ENCODE data around the gene PHF12.

PHF12 gene

DNA sequence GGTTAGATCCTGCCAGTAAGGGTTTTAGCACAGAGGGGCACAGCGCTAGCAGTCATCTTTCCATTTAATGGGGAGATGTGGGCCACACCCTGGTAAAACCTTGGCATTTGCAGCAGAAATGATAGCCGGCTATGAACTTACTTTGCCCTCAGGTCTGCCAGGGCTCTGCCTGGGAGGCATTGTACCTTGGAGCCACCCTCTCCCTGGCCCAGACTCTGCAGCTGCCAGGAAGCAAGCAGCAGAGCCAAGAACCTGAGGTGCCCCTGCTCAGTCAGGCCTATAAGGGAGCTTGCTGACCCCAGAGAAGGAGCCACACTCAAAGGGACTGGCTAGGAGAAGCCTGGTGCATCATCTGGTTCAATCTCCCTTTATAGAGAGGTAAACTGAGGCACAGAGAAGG lies 23.7 kb upstream of the PHF12 start:
- H3K36me3 ChIP-seq (replicated peaks; ENCODE audit: low read depth, low read length): no peaks in the 10 kb centered on the region
- no peaks in the 10 kb centered on the region for H4K20me1 ChIP-seq (ENCODE audit: insufficient read depth, low read length)
- no peak overlapping the region for H3K4me3 ChIP-seq (ENCODE audit: low read length)
- no peaks in the 10 kb centered on the region for H3K9me3 ChIP-seq (ENCODE audit: insufficient read depth, low read length)
- H3K27ac ChIP-seq (ENCODE audit: low read length): no peak overlapping the region
- peaks cover 14% of the 10 kb centered on the region; the same call in 1 of the 2 replicates for H3K27me3 ChIP-seq (ENCODE audit: low read depth, low read length)
- no peak overlapping the region for H3K4me2 ChIP-seq (ENCODE audit: low read length)
- H3K4me1 ChIP-seq (ENCODE audit: low read length): no peaks in the 10 kb centered on the region
- no peak overlapping the region for H3K9ac ChIP-seq (ENCODE audit: low read length)
- no peaks in the 10 kb centered on the region for H3K79me2 ChIP-seq (ENCODE audit: low read length)
- TF ChIP-seq CTCF (IDR thresholded peaks at IDR 0.05; ENCODE audit: low read depth, low read length): no peak
- no peak for TF ChIP-seq EZH2phosphoT487 (IDR thresholded peaks at IDR 0.05; ENCODE audit: low read depth)
- no peak overlapping the region for H2AFZ ChIP-seq (ENCODE audit: low read depth, low read length)

GRCh38 chr17:28974451-28974850 lies 23.1 kb upstream of the PHF12 start:
- no peak overlapping the region for H3K4me3 ChIP-seq (ENCODE audit: low read length)
- TF ChIP-seq EZH2phosphoT487 (IDR thresholded peaks at IDR 0.05; ENCODE audit: low read depth) (no peak), CTCF (IDR thresholded peaks at IDR 0.05; ENCODE audit: low read depth, low read length) (no peak)

DNA sequence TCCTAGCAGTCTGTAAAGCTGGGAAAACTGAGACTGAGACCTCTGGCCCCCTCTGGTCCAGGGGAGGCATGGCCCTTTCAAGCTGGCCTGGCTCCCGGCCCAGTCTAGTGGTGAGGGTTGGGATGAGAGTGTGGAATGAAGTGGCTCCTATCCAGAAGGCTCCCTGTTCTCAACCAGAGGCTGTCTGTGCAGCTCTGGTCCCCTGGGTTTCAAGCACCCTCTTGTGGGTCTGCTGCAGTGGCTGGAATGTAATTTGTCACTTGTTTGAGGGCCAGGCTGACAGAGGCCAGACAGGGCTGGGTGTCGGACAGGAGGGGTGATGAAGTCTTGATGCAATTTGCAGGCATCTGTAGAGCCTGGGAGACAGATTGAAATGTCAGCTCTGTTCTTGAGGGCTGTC lies 22.1 kb upstream of the PHF12 start:
- Histone ChIP-seq H3K27me3 (ENCODE audit: low read depth, low read length) (peaks cover 13% of the 10 kb centered on the region; the same call in 1 of the 2 replicates), H3K9ac (ENCODE audit: low read length) (no peak overlapping the region)
- TF ChIP-seq EZH2phosphoT487 (IDR thresholded peaks at IDR 0.05; ENCODE audit: low read depth) (no peak), CTCF (IDR thresholded peaks at IDR 0.05; ENCODE audit: low read depth, low read length) (no peak)

More at GRCh38 chr17:28974451-28974850, 23.1 kb upstream of the PHF12 start:
- Histone ChIP-seq H4K20me1 (ENCODE audit: insufficient read depth, low read length) (no peaks in the 10 kb centered on the region), H3K9me3 (ENCODE audit: insufficient read depth, low read length) (no peaks in the 10 kb centered on the region), H3K4me1 (ENCODE audit: low read length) (no peaks in the 10 kb centered on the region), H3K36me3 (replicated peaks; ENCODE audit: low read depth, low read length) (no peaks in the 10 kb centered on the region), H3K4me2 (ENCODE audit: low read length) (no peak overlapping the region), H3K79me2 (ENCODE audit: low read length) (no peaks in the 10 kb centered on the region), H3K27me3 (ENCODE audit: low read depth, low read length) (peaks cover 14% of the 10 kb centered on the region; the same call in 1 of the 2 replicates), H3K9ac (ENCODE audit: low read length) (no peak overlapping the region), H2AFZ (ENCODE audit: low read depth, low read length) (no peak overlapping the region), H3K27ac (ENCODE audit: low read length) (no peak overlapping the region)

DNA sequence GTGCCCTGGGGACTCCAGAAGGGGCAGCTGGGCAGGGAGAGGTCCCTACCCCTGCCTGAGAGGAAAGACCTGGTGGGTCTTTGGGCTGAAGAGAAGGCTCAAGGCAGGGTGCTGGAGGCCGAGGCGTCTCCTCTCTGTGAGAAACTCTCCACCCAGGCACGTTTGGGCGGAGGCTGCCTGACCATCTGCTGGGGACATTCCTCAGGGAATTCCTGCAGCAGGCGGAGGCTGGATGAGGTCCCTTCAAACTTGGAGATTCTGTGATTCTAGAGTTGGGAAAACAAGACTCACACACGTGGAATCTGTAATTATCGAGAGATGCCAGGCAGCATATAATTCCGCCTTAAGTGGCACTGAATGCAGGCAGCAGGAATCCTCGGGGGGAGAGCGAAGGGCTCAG lies 21.1 kb upstream of the PHF12 start:
- Histone ChIP-seq H3K4me1 (ENCODE audit: low read length) (peaks cover 3% of the 10 kb centered on the region), H3K27me3 (ENCODE audit: low read depth, low read length) (peaks cover 3% of the 10 kb centered on the region; the same call in 1 of the 2 replicates), H3K9ac (ENCODE audit: low read length) (no peak overlapping the region)

More for the DNA sequence above, 22.1 kb upstream of the PHF12 start:
- Histone ChIP-seq H3K4me3 (ENCODE audit: low read length) (no peak overlapping the region), H4K20me1 (ENCODE audit: insufficient read depth, low read length) (no peaks in the 10 kb centered on the region), H3K4me1 (ENCODE audit: low read length) (no peaks in the 10 kb centered on the region), H3K27ac (ENCODE audit: low read length) (no peak overlapping the region), H2AFZ (ENCODE audit: low read depth, low read length) (no peak overlapping the region), H3K36me3 (replicated peaks; ENCODE audit: low read depth, low read length) (no peaks in the 10 kb centered on the region), H3K9me3 (ENCODE audit: insufficient read depth, low read length) (no peaks in the 10 kb centered on the region), H3K79me2 (ENCODE audit: low read length) (no peaks in the 10 kb centered on the region), H3K4me2 (ENCODE audit: low read length) (no peak overlapping the region)

More for the DNA sequence above, 21.1 kb upstream of the PHF12 start:
- no peaks in the 10 kb centered on the region for H3K36me3 ChIP-seq (replicated peaks; ENCODE audit: low read depth, low read length)
- H3K27ac ChIP-seq (ENCODE audit: low read length): no peak overlapping the region
- TF ChIP-seq EZH2phosphoT487 (IDR thresholded peaks at IDR 0.05; ENCODE audit: low read depth) (no peak), CTCF (IDR thresholded peaks at IDR 0.05; ENCODE audit: low read depth, low read length) (no peak)
- H3K79me2 ChIP-seq (ENCODE audit: low read length): no peaks in the 10 kb centered on the region
- H2AFZ ChIP-seq (ENCODE audit: low read depth, low read length): no peak overlapping the region
- no peak overlapping the region for H3K4me2 ChIP-seq (ENCODE audit: low read length)
- H3K4me3 ChIP-seq (ENCODE audit: low read length): no peak overlapping the region
- no peaks in the 10 kb centered on the region for H4K20me1 ChIP-seq (ENCODE audit: insufficient read depth, low read length)
- no peaks in the 10 kb centered on the region for H3K9me3 ChIP-seq (ENCODE audit: insufficient read depth, low read length)

All from OCI-LY3 (cell line).